GF-D8 (cell line): ENCODE results near the gene WNK4.

Source experiments
- DNase-seq: peaks from one replicate; lab custom pipeline; 2025; lab: John Stamatoyannopoulos, UW

The WNK4 gene

DNA sequence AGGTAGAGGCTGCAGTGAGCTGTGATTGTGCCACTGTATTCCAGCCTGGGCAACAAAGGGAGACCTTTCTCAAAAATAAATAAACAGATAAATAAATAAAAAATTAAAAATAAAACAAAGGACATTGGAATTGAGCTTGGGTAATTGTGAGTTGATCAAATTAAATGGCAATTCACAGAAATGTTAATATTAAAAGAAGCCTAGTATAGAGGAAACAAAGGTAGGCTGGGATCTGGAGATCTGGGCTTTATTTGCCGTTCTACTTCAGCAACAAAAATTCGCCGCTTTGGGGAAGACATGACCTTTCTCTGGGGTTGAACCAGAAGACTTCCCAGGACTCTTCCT, 7.5 kb upstream of the WNK4 start:
- DNase-seq: no peak

DNA sequence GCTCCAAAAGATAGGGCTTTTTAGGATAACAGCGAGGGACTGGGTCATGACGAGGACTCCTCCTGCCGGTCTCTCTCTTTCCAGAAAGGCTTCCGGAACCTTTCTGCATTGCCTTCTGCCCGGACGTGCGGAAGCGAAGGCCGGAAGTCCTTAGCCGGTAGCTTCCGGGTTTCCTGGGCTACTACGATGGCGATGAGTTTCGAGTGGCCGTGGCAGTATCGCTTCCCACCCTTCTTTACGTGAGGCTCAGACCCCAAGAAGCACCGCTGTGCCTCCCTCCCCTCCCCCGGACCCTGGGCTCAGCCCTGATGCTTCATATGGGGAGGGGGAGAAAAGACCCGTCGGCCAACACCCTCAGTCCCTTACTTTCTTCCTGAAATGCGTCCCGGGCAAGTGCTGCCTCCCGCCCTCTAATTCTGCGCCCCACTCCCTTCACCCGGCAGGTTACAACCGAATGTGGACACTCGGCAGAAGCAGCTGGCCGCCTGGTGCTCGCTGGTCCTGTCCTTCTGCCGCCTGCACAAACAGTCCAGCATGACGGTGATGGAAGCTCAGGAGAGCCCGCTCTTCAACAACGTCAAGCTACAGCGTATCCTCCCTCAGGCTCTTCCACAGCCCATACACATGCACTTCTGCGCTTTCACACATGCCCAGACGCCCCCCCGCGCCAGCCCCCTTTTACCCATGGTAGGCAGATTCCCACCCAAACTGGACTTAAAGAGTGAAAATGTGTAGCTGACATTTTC, 6.9 kb upstream of the WNK4 start, which contains the start of gene VPS25:
Gene VPS25, plus strand, starts transcription at position 160 of the 746 bp plus-strand sequence. Its CDS starts 27 bp downstream, at position 187.
- peak; percentile 44 for DNase-seq

DNA sequence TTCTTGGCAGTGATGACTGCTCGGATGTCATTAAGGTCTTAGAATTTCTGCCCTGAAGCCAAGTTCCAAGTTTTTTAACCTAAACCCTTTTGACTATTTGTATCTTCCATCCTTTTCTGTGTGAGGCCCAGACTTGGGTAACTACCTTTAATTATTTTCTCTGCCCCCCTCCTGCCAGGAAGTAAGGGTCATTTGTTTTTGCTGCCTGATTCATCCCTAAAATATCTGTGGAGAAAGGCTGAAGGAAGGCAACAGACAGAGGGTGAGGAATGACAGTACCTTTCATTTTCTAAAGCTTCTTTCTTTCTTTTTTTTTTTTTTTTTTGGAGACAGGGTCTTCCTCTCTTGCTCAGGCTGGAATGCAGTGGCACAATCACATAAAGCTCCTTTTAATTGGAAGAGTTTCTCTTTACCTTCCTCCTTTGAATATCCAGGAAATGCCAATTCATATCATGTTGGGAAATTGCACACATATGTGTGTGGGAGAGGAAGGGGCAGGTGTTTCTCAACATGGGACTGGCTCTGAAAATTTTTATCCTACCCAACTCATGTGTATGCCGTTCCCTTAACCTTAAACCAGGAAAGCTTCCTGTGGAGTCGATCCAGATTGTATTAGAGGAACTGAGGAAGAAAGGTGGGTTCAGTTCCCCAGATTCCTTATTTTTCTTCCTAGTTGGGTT, 6.2 kb upstream of the WNK4 start:
- DNase-seq: peak; percentile 23

DNA sequence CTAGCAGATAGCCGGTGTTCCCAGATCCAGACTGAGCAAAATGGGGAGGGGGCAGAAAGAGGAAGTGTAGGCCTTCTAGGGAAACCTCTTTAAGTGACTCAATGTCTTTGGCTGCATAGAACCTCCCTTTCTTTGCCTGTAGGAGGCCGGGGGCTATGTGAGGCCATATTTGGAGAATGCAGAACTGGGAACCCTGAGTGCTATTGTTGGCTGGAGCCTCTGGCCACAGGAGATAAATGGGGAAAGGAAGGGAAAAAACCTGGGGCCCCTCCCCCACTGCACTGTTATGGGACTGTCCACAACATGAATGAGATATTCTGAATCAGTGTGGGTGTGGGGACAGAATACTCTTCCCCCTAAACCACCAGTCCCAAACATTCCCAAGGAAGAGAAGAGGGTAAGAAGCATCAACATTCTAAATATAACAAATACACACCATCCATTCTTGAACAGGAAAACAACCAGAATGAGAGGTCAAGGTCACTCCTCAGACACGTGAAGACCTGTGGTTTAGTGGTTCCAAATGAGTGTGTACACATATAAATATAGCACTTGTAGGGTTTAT, 4.8 kb upstream of the WNK4 start:
- no peak for DNase-seq

DNA sequence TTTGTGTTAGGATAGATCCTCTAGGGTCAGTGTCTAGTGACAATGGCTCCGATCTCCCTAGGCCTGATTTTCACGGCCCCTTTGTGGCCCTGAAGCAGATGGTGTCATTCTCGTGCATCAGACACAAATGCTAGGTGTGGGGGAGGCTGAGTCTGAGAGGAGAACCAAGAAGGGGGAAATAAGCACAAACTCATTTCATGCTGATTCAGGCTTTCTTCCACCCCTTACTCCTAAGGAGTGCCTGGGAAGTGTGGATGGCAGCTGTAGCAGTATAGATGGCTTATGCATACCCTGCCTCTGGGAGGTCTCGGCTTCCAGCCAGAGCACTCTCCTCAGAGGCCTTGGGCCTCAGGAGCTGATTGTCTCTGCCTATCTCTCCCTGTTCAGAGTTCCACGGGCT, 1.8 kb upstream of the WNK4 start:
- no peak for DNase-seq

DNA sequence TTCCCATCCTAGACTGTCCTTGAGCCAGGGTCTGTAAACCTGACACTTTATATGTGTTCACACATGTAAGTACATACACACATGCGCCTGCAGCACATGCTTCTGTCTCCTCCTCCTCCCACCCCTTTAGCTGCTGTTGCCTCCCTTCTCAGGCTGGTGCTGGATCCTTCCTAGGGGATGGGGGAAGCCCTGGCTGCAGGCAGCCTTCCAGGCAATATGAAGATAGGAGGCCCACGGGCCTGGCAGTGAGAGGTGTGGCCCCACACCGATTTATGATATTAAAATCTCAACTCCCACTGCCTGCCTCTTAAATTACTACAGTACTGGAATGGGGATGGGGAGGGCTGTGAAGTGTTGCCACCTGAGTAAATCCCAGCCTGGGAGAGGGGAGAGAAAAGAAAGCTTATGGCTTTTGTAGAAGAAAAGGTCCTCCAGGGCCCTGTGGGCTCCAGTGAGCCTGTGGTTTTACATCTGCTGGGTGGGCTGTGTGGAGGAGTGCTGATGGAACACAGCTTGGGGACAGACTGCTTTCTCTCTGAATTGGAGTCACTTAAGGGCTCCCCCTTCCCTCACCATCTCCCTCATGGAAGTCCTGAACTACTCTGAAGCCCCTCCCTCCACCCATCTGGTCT, 990 bp upstream of the WNK4 start:
- DNase-seq: no peak

DNA sequence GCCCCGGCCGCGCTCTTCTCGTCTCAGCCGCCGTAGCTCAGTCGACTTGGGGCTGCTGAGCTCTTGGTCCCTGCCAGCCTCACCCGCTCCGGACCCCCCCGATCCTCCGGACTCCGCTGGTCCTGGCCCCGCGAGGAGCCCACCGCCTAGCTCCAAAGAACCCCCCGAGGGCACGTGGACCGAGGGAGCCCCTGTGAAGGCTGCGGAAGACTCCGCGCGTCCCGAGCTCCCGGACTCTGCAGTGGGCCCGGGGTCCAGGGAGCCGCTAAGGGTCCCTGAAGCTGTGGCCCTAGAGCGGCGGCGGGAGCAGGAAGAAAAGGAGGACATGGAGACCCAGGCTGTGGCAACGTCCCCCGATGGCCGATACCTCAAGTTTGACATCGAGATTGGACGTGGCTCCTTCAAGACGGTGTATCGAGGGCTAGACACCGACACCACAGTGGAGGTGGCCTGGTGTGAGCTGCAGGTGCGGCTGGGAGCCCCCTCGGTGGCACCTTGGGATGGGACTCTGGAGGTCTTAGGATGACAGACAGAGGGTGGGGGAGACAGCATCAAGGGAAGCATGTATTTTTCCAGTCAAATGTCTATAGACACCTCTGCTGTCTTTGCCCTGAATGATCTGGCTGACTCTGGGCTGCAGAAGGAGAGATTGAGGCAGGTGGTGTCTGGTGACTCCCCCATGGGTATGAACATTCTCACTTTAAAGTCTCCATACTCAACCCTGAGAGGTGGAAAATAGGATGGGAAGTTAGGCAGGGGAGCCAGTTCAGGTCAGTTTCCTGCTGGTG, 635 bp downstream of the WNK4 start:
- no peak for DNase-seq

DNA sequence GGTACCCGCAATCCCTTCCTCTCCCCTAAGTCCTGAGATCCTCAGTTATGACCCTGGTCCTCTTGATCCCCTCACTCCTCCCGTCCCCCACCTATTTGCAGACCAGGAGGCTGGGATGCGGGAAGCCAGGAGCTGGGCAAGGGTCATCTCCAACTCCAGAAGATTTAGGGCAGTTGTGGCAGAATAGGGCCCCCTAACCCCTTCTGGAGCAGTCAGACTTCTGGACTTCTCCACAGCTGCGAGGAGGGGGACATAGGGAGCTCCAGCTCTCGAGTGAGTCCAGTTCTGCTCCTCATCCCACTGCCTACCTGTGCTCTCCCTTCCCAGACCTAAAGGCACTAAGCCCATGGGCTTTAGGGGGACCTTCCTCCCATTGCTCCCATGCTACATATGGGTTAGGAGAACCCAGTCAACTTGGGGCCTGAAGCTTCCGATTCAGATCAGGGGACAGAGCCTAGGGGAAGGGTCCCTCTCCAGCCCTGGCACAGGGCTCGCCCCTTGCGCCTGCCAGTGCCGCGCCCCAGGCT, 1.3 kb downstream of the WNK4 start:
- DNase-seq: no peak

DNA sequence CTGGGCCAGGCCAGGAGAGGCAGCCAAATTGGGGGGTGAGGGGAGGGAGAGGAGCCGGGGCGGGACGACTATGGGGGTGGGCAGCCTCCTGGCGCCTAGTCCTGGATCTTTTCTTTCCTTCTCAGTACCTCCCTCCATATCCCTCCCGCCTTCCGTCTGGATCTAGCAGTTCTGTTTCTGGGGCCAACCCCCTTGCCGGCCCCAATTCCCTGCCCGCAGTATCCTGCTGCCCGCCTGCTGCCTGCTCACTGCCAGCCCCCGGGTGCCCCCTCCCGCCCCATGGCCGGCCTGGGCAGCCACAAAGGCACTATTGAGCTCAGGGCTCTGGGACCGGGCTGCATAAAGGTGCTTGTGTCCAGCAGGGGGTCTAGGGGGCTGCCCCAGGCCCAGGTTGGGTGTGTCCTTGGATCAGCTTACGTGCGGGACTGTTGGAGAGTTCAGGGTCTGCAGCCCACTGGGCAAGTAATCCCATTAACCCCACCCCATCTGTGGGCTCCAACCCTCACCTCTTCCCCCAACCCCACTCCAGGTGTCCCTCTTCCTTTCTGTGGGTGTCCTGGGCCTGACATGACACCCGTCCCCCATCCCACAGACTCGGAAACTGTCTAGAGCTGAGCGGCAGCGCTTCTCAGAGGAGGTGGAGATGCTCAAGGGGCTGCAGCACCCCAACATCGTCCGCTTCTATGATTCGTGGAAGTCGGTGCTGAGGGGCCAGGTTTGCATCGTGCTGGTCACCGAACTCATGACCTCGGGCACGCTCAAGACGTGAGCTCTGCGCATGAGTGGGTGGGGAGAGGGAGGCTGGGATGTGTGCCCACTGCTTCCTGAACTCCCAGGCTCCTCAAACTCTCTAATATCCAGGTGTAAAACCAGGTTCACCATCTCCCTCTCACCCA, 2.0 kb downstream of the WNK4 start:
- DNase-seq: no peak

DNA sequence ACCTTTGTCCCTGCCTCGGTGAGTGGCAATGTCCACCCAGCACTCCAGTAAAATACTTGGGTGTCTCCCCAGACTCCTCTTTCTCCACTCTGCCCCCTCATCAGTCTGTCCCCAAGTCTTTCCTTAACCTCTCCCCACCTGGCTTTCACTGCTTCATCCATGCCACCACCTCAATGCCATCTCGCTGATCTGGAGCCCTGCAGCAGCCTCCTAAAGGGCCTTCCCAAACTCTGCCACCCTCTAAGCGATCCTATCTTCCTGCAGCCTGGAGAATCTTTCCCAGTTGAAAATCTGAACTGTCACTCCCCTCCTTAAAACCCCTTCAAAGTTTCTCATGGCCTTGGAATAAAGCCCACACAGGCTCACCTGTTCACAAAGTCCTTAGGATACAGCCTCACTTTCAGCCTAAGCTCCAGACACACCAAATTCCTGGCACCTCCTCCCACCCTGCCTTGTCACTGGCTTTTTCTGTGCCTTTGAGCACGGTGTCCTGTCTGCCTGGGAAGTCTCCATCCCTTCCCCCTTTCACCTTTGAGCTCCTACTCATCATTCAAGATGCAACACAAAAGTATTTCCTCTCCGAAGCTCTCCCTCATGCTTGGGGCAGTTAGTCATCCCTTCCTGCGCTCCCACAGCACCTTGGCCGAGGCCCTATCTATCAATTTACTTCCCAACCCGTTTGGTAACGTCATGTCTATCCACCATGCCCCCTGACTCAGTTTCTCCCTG, 2.8 kb downstream of the WNK4 start:
- no peak for DNase-seq

DNA sequence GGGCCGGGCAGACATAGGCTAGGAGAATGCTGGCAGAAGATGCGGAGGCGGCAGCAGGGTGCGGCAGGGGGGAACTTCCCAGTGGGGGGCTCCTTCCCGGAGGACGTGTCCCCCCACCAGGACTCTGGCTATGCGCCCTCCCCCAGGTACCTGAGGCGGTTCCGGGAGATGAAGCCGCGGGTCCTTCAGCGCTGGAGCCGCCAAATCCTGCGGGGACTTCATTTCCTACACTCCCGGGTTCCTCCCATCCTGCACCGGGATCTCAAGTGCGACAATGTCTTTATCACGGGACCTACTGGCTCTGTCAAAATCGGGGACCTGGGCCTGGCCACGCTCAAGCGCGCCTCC, 3.4 kb downstream of the WNK4 start:
- DNase-seq: no peak

DNA sequence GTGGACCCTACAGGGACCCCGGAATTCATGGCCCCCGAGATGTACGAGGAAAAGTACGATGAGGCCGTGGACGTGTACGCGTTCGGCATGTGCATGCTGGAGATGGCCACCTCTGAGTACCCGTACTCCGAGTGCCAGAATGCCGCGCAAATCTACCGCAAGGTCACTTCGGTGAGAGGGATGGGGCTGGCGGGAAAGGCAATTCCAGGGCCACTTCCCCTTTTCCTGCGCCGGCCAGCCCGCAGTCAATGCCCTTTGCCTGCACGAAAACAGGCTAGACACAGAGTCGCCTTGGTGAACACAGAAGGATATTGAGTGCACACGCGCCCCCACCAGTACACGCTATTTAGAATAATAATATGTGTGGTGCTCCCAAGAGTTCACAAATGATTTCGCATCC, 4.0 kb downstream of the WNK4 start:
- no peak for DNase-seq

DNA sequence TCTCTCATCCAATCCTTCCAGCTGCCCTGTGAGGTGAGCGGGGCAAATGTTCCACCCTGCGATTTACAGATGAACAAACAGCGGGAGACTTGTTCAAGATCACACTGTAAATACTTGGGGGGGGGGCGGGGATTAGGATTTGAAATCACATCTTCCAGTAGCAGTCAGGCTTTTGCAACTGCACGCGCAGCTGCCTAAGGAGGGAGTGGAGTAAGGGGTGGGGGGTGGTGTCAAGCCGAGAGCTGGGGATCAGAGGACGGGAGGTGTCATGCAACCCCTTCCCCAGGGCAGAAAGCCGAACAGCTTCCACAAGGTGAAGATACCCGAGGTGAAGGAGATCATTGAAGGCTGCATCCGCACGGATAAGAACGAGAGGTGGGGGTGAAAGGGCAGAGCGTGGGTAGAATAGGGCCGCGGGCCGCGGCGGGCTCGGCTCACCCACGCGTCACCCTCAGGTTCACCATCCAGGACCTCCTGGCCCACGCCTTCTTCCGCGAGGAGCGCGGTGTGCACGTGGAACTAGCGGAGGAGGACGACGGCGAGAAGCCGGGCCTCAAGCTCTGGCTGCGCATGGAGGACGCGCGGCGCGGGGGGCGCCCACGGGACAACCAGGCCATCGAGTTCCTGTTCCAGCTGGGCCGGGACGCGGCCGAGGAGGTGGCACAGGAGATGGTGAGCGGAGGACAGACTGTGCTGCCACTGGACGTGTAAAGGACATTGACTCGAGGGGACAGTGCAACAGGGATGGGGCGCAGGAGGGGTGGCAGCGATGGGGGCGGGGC, 4.6 kb downstream of the WNK4 start:
- no peak for DNase-seq

DNA sequence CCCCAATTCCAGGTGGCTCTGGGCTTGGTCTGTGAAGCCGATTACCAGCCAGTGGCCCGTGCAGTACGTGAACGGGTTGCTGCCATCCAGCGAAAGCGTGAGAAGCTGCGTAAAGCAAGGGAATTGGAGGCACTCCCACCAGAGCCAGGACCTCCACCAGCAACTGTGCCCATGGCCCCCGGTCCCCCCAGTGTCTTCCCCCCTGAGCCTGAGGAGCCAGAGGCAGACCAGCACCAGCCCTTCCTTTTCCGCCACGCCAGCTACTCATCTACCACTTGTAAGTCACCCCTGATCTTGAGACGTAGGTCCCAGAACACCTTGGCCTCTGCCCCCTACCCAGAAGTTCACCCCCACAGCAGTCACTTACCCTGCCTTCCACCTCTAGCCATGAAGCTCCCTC, 6.9 kb downstream of the WNK4 start:
- no peak for DNase-seq

DNA sequence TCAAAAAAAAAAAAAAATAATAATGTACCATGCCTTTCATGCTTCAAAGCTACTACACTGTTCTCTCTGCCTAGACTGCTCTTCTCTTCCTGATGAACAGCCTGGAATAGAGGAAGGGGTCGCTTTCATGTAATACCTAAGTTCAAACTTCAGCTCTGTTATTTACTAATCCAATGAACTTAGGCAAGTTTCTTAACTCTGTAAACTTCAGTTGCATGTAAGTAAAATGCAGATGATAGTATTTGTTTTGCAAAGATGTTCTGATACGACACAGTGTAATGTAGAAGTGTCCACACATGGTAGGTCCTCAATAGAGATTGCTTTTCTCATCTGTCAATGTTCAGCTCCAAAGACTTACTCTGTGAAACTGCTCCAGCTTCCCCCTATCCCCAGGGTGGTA, 11.5 kb downstream of the WNK4 start:
- no peak for DNase-seq

DNA sequence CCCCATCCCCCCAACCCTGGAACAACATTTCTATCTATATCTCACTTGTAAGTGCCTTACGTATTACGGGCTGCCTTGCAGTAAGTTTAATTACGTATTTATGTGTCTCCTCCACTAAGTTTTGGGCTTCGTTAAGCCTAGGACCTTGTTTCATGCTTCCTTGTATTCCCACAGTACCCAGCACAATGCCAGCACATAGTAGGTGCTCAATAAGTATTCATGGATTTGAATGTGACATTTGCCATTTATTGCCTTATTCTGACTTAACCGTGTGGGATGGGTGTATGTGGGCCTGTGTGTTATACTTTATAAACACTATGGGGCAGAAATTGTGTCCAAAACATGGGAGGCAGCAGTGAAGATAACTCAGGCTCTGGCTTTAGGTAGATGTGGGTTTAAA, 12.1 kb downstream of the WNK4 start:
- no peak for DNase-seq

DNA sequence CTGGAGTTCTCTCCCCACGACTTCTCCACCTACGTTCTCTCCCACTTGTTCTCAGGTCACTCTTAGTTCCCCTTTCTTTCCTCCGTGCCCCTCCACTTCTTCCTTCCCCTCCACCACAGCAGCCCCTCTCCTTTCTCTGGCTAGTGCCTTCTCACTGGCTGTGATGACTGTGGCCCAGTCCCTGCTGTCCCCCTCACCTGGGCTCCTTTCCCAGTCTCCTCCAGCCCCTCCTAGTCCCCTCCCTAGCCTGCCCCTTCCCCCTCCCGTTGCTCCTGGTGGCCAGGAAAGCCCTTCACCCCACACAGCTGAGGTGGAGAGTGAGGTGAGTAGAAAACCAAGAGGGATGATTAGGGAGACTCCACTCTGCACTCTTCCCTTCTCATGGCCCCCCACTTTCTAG, 14.7 kb downstream of the WNK4 start:
- no peak for DNase-seq

DNA sequence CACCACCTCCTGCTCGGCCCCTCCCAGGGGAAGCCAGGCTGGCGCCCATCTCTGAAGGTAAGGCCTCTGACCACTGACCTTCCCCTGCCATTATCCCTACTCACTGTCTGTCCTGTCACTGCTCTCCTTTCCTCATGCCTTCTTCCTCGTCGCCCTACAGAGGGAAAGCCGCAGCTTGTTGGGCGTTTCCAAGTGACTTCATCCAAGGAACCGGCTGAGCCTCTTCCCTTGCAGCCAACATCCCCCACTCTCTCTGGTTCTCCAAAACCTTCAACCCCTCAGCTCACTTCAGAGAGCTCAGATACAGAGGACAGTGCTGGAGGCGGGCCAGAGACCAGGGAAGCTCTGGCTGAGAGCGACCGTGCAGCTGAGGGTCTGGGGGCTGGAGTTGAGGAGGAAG, 15.1 kb downstream of the WNK4 start:
- DNase-seq: no peak

DNA sequence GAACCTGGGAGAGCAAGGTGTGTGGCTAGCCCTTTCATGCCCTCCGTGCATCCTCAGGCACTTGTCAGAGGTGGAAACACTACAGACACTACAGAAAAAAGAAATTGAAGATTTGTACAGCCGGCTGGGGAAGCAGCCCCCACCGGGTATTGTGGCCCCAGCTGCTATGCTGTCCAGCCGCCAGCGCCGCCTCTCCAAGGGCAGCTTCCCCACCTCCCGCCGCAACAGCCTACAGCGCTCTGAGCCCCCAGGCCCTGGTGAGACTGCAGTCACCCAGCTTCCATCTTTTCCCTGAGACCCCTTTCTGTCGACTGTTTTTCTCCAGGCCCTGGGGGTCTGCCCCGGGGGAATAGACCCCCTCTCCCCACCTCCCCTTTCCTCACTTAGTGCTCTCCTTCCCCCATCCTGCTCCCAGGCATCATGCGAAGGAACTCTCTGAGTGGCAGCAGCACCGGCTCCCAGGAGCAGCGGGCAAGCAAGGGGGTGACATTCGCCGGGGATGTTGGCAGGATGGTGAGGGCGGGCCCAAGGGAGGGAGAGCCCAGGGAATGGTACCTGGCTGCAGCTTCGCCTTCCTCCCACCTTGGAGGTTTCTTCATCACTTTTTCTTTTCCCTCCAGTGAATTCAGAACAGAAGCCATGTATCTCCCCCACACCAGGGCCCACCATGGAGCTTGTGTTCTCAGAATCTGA, 15.8 kb downstream of the WNK4 start:
- no peak for DNase-seq
